GM18951 (cell line): ENCODE measurements around the gene LRRC53.

Source experiments
- POLR2A ChIP-seq: IDR thresholded peaks from 4 replicates; pipeline ENCODE4 v1.6.1; 2011; ENCODE audit warnings: mild to moderate bottlenecking; ENCODE audit not compliant: insufficient read length, insufficient read depth; ENCODE audit errors: extremely low read depth
- in situ Hi-C: fragments of 300-500 bp; cut with MboI; formaldehyde crosslinking; loops from one replicate; pipeline ENCODE4 v1.12.0; 2022; ENCODE audit warnings: low sequenced_read_pairs, mixed read lengths, inconsistent platforms; ENCODE audit not compliant: unreplicated experiment

Gene LRRC53

GRCh38 chr1:74513411-74514300, 1.2 kb upstream of the LRRC53 start:
- in situ Hi-C loops, result no loop called here
- no peak for TF ChIP-seq POLR2A

GRCh38 chr1:74508449-74508848, 4.0 kb downstream of the LRRC53 start:
- TF ChIP-seq POLR2A, result no peak
- in situ Hi-C loops, result no loop called here

DNA sequence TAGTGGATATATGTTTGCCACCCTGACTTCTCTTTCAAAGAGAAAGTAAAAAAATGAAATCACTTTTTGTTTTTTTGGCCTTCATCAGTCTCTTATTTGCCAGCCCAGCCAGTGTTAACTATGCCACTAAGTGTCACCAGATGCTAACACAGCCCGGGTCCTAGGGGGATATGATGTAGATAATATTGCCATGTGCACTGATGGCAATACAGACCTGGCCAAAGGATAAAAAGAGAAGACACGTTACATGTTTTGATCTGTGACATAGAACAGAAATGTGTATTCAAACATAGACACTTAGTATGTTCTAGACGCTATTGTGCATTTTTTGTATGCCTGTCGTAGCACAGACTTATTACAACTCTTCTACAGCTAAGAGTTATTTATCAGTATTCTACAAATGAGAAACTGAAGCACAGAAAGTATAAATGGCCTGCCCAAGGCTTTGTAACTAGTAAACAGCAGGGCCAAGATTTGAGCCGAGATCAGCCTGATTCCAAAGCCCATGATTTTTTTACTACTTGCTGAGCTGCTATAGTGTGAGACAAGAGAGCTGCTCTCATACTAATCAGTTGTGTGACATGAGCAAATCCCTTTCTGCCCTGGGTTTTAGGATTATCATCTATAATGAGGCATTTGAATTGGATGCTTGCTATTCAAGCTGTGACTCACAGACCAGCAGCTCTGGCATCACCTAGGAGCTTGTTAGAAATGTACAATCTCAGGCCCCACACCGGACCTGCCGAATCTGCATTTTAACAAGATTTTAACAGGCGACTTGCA, 6.3 kb downstream of the LRRC53 start:
- in situ Hi-C loops, result no loop called here
- no peak for TF ChIP-seq POLR2A

DNA sequence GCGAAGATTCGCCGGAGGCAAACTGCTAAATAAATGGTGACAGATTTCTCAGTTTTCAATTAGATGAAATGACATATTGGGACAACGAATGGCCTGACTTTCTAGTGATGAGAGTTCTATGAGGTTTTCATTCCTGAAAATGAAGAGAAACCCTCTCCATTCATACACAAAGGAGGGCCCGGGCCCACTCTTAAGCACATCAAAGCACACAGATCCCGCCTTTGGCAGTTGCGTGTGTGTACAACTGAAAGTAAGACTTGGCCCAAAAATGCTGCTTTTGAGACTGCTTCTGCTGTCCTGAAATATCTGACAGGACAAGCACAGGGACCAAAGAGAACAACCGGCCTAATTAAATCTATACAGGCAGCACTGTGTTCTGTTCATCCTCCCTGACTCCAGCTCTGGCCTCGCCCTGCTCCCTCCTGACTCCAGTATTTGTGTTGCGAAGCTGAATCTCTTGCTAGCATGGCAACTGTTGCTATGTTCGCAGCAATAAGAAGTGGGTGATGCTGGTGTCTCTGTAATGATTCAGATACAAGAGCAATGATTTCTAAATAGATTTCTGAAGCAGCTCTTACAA, 7.4 kb downstream of the LRRC53 start:
- no peak for TF ChIP-seq POLR2A

GRCh38 chr1:74504125-74504932, 8.1 kb downstream of the LRRC53 start:
- no peak for TF ChIP-seq POLR2A
- in situ Hi-C loops, result no loop called here

More for the DNA sequence above, 7.4 kb downstream of the LRRC53 start:
- in situ Hi-C loops, result no loop called here

- in situ Hi-C loops, result no loop called here
Observed at GRCh38 chr1:74502858-74503257, 9.6 kb downstream of the LRRC53 start.

DNA sequence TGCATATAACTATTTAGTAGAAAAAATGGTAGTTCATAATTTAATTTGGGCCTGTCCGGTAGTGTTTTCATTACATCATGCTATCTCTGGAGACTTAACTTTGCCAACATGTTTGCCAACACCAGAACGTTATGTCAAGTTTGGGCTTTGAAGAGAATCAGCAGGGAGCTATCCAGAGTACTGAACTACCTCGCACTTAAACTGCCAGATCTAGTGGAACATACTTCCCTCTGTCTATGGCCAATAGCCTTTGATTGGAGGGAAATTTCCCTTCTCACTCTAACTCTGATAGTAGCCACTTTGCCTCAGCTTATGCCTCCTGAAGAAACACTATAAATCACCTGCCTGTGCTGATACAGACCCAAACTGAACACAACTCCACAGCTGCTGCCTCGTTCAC, 10.0 kb downstream of the LRRC53 start:
- TF ChIP-seq POLR2A, result no peak
- in situ Hi-C loops, result no loop called here

More at GRCh38 chr1:74502858-74503257, 9.6 kb downstream of the LRRC53 start:
- no peak for TF ChIP-seq POLR2A

- no peak for TF ChIP-seq POLR2A
- in situ Hi-C loops, result no loop called here
Observed at GRCh38 chr1:74498901-74499300, 13.5 kb downstream of the LRRC53 start.

DNA sequence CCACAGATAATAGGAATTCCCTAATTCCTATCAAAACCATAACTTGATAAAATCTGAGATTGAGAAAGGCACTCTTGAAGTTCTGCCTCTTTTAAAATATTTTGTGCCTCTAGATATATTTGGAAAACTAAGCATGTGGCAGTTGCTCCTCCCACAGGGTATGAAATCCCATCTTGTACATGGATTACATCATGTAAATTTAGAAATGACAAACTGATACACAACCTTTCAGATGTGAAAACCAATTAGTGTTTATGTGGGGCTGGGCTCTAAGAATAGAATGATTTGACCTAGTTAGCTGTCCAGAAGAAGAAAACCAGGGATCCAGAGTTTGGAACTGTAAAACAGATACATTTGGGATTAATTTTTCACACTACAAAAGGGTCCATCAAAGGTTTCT, 15.7 kb downstream of the LRRC53 start:
- in situ Hi-C loops, result no loop called here
- TF ChIP-seq POLR2A, result no peak

GRCh38 chr1:74486036-74486435, 26.4 kb downstream of the LRRC53 start:
- TF ChIP-seq POLR2A, result no peak
- in situ Hi-C loops, result no loop called here

- in situ Hi-C loops, result no loop called here
- no peak for TF ChIP-seq POLR2A
Observed at GRCh38 chr1:74485622-74486021, 26.8 kb downstream of the LRRC53 start.

- in situ Hi-C loops, result no loop called here
- no peak for TF ChIP-seq POLR2A
Observed at GRCh38 chr1:74481607-74482006, 30.8 kb downstream of the LRRC53 start.

GRCh38 chr1:74480068-74480467, 32.3 kb downstream of the LRRC53 start:
- in situ Hi-C loops, result no loop called here
- TF ChIP-seq POLR2A, result no peak
